Brain pericyte (primary cell): ENCODE results near the gene SAMD14.

Source experiments
- DNase-seq: peaks from one replicate; pipeline ENCODE4 v3.0.0-alpha.2; 2012; ENCODE audit warnings: low read depth, low spot score

SAMD14 gene

DNA sequence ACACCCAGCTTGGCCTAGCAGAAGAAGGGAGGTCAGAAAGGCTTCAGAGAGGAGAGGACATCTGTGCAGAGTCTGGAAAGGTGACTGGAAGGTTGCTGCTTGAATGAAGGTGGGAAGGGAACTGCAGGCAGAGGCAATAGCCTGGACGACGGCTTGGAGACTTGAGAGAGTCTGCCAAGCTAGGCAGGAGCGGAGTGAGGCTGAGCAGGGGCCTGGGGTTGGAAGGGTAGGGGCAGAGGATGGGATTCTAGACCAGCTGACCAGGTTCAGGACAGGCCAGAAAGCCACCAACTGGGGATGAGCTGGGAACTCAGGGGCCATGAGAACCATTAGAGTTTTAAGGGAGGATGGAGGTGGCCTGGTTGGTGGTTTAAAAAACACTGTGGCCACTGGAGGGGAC lies 35.5 kb upstream of the SAMD14 start:
- no peak for DNase-seq

DNA sequence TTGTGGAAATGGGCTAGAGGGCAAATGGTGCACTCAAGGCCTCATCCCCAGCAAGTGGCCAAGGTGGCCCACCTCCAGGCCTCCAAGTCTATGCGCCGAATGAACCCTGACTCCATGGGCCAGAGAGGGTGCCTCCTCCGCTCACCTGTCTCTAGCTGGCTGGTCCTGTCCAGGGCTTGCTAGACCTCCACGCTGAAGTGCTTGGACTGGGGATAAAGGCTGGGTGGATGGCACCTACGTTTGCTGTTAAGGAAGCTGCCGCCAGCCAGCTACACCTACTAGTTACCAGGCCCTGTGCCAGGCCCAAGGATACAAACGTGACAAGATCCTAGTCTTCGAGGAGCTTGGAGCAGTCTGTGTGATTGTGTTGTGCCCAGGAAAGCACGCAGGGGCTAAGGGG lies 35.1 kb upstream of the SAMD14 start:
- no peak for DNase-seq

DNA sequence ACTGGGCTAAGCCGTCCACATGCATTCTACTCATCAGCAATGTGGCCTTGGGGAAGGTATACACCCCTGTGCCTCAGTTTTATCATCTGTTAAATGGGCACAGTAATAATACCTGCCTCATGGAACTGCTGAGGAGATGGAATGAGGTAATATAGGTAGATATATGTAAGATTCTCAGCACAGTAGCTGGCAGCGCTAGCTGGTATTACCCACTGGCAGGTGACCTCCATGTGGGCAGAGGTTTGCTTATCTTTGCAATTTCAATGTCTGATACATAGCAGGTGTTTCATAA lies 34.7 kb upstream of the SAMD14 start:
- DNase-seq: no peak

DNA sequence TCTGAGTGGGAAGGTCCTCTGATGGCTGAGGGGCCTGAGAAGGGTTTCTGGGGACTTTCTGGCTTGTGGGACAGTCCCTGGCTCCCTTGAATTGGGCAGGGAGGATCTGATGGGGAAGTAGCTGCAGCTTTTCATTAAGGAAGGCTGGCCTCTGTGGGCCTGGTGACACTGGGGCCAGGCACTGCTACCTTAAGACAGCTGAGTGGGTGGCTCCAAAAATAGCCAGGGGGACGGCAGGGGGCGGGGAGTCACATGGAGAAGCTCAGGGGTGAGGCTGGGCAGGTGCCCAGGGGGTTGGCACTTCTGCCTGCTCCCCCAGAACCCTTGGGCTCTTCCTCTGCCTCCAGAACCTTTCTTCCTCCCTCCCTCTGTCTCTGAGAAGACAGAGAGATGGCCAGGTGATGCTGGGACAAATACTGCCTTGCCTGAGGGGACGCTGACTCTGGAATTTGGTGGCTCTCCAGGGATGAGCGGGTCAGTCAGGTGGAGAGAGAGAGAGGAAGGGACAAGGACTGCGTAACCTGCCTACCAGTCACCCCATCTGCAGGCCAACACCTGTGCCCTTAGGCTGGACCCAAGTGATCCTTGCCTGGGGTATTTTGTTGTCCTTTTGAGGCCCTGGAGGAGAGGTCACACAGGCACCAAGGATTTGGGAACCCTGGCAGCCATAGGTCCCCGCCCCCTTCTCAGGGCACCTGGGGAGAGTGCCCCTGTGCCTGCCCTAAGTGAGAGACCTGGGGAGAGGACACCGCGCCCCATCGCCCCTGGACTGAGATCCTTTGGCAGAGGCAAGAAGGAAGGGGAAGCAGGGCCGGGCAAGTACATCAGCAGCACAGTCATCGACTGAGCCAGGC lies 34.1 kb upstream of the SAMD14 start:
- DNase-seq: no peak

DNA sequence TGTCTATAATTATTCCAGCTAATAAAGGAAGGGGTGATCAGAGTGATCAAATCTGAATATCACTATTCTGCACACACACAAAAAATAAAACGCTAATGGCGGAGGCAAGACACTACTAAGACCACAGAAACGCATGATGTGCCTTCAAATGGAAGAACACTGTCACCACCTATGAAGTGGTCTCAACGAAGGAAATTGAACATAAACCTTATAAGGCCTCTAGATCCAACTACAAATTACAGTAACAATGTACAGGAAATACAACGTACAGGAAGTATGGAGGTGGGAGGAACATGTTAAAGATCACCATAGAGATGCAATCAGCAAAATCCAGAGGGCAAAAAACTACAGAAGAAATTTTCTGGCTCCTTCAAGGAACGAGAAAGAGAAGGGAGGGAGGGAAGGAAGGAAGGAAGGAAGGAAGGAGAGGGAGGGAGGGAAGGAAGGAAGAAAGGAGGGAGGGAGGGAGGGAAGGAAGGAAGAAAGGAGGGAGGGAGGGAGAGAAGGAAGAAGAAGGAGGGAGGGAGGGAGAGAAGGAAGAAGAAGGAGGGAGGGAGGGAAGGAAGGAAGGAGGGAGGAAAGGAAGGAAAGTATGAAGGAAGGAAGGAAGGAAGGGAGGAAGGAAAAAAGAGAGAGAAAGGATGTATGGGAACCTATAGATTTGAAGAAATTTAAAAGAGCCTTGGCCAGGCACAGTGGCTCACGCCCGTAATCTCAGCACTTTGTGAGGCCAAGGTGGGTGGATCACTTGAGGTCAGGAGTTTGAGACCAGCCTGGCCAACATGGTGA lies 32.7 kb upstream of the SAMD14 start:
- no peak for DNase-seq

DNA sequence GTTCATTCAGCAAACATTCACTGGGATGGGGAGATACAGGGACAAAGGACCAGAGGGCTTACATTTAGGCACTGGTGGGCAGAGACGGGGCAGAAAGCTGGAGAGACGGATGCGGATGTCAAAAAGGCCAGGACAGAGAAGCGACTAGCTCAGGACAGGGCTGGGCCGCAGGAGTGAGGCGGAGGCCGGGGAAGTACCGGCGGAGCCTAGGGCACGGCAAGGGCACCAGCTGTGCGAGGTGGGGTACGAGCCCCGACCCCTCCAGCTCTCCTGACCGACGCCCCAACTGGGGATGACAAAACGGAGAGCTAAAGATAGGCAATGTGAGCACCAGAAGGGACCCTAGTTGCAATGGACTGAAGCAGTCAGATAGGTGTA lies 31.9 kb upstream of the SAMD14 start:
- no peak for DNase-seq

DNA sequence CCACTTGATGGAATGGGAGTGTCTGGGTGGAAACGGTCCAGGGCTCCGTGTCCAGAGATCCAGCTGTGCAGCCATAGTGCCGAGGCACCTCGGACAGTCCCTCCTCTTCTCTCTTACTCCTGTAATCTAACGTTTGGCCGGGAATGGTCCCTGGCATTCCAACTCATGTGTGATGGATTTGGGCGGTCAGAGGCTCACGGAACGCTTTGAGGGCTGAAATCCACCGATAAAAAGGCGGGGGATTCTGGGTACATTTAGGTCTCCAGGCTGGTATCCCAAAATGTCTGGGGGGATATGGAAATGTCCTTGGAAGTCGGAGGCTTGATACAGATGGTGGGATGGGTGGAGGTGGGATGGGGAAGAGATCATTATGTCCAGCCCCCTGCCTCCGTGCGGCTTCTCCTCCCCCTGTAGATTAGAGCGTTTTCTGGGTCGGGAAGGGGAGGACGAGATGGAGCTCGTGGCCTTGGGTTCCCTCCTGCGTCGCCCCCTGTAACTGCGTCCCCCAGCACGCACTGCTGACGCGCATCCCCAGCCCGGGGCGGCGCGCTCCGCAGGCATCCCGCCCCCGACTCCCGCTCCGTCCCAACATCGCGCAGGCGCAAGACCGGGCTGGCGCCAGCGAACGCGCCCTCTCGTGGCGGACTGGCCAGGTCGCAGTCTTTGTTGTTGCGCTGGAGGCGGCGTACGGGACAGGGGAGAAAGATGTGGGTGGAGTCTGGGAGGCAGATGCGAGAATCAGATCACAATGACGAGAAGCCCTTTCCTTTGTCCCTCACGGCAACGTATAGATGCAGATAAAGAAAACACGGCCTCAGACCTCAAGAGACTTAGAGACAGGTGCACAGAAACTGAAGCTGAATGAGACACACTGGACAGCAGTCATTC lies 31.3 kb upstream of the SAMD14 start:
- peak; percentile 76 for DNase-seq

DNA sequence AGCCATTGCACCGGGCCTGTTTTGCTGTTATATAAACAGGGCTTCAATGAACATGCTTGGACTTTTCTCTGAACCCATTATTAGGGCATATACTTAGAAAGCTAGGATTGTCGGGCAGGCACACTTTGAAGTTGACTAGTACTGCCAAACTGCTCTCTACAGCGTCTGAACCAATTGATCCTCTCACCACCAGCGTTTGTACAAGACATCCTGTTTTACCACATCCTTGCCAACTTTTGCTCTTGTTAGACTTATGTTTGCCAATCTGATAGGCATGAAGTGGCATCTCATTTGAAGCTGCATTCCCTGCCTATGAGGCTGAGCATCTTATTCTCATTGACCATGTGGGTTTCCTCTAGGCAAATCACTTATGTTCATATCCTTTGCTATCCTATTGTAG lies 27.9 kb upstream of the SAMD14 start:
- DNase-seq: no peak

DNA sequence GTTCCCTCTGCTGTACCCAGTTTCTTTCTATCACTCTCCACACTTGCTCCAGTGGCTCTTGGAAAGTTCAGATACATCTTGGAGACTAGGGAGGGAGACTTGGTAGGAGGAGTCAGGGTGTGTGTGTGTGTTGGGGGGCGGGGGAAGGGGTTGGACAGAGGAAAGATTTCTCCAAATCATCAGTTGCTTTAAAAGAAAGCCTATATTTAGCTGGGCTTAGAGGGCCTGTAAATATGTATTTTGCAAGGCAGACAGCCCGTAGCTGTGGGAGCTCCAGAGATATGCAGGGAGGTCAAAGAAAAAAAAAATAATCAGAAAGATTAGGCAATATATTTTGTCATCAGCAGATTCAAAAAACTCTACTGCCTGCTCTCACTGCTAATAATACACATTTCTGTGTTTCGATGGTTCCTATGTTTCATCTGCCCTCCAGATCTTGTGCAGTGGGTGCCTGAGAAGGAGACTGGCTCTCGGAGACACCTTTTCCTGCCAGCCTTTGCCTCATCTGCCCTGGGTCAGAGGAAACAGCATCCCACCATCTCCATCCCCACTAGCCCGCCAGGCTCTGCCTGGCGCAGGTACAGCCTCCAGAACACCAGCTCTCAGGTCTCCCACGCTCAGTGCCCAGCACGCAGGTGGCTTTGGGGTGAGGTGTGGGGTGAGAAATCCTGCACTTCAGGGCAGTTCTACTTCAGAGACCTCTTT lies 25.3 kb upstream of the SAMD14 start:
- no peak for DNase-seq

DNA sequence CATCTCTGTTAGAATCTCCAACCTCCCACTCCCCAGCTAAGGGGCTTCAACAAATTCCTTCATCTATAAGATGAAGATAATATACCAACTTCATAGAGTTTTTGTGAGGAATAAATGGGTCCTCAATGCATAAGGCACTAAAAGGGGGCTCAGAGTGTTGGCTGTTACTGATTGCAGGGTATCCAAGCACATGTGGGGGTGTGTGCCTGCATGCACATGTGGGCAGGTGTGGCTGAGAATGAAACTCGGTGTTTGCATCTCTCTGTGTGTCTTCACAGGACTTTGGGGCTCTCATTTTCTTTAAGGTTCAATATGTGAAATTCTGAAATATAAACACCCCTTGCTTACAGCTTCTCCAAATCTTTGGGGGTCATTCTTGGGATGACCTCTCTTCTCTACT lies 24.6 kb upstream of the SAMD14 start:
- no peak for DNase-seq

DNA sequence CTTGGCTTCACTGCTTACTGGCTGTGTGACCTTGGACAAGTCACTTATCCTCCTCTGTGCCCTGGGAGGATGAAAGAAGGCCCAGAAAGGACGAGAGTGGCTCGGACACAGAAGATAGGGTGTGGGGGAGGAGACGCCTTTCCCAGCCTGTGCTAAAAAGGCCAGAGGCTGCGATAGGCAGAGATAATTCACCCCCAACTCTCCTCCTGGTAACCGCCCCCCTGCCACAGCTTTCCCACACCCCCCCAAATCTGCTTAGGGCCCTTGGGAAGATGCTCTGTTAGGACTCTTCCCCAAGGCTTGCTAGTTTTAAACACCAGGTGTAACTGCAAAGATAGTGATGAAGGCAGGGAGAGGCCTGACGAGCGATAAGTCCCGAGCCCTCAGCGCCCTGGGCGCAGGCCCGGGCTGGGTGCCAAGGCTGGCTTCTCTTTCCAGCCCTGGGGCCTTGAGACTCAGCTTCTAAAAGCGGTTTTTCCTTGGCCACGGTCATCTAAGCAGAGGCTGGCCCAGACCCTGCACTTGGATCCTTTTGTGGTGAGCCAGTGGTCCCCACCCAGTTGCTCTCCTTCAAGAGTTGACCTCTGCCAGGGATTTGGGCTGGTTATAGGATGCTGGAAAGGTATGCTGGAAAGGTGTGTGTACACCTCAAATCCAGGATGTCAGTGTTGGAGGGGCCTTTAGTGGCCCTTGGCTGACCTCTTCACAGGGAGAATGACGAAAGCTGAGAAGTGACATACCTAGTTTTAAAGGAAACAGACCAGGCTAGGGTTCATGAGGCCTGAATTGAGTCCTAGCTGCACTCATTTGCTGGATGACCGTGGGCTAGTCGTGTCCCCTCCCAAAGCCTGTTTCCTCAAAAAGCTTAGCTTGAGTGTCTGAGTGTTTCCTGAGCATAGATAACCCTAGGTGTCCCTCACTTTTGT lies 24.0 kb upstream of the SAMD14 start:
- no peak for DNase-seq

DNA sequence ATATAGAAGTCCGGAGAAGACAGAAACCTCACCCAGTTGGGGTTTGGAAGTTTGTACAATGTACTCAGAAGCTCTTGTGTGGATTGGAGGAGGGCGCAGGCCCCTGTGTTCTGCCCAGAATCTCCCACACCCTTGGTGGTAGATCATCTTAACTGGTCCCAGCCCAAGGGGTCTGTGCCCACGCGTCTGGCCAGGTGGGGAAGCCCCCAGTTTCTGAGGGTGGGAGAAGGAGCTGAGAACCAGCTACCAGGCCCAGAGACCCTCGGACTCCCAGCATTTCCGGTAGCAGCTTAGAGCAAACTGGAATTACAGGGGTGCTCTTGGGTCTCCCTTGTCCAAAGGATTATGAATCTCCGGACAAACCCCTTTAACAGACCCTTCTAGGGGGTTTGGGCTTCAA lies 22.8 kb upstream of the SAMD14 start:
- DNase-seq: no peak

DNA sequence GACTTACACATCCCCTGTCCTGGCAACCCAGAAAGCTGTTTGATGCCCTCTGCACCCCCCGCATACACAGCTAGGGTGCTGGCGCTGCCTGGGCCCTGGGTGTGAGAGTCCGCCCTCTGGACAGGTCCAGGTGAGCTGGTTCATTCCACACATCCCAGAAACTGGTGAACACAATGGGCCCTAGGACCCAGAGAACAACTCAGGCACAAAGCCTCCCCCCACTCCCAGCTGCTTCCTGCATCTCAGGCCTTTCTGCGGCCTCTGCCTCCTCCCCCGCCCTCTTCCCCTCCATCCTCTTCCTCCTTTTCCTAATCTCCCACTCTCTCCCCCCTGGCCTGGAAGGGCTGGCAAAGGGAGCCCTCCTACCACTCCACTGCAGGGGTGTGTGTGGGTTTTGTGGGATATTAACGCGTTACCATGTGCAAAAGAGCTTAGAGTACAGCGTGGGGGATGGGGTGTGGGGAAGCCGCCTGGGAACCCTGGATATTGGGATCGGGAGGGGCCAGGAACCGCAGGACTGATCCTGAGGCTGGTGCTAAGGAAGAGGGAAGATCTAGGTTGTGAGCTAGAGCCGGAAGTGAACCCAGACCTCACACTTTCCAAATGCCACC lies 22.1 kb upstream of the SAMD14 start:
- DNase-seq: peak; percentile 44

DNA sequence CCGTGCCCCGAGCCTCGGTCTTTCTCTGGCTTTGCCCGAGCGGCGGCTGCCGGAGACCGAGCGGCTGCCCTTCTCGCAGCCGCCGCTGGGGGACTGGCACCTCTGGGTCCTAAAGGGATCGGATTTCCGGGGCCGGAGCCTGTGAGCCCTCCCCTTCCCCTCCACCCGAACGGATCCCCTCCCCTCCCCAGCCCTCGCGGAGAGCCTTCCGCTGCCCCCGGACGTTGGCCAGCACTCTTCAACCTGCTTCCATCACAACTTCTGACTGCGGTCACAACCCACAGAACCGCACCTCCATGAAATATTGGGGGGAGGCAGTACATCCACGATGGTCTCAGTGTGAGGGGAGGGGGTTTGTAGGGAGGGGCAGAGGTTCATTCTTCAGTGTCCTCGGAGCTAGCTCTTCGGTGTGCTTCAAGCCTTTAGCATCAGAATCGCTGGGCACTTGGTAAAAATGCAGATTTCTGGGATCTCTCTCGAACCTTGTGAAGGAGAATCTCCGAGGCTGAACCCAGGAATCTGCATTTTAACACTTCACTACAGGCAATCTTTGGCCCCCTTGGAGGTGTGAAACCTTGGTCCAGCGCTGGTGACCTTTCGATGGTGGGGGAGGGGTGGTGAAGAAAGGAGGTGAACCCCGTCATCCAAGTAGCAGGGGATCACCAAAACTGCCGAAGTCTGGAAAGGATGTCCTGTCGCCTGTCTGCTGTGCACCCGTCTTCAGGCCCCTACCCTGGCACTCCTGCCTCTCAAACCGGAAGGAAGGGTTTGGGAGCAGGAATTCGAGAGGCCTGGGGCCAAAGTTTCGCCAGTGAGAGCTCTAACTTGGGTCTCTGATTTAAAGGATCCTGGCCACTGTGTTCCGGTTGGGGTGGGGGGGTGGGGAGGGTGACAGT lies 21.3 kb upstream of the SAMD14 start:
- DNase-seq: peak; percentile 68

DNA sequence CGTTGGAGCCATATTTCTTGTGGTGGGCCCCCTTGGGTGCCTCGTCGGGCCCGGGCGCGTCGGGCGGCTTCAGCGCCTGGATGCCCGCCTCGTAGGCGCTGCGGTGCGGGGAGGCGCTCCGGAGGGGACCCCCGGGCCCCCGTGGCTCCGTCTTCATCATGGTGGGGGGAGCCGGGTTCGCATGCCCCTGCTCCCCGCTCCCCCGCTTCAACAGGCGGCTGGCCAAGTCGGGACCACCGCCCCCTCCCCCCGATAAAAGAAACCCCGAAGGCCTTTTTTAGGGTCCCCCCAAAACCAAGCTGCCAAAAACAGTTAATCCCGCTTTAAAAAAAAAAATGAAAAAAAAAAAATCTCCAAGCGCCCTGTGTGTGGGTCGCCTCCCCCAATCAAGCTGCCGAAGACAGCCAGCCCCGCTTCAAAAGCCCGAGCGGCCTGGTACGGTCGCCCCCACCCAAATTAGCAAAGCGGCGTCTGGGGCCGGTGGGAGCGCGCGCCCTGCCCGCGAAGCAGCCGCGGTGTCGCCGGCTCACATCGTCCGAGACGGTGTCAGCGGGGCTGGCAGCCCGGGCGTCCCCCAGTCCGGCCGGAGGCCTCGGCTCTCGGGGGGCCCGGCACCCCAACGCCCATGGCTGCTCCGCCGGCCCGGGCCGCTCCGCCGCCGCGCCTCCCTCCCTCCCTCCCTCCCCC lies 20.5 kb upstream of the SAMD14 start, which contains the start of gene PPP1R9B:
TSS of gene PPP1R9B (minus strand) at position 324 of the 687 bp plus-strand sequence. CDS start at position 160, 164 bp downstream.
- DNase-seq: no peak

DNA sequence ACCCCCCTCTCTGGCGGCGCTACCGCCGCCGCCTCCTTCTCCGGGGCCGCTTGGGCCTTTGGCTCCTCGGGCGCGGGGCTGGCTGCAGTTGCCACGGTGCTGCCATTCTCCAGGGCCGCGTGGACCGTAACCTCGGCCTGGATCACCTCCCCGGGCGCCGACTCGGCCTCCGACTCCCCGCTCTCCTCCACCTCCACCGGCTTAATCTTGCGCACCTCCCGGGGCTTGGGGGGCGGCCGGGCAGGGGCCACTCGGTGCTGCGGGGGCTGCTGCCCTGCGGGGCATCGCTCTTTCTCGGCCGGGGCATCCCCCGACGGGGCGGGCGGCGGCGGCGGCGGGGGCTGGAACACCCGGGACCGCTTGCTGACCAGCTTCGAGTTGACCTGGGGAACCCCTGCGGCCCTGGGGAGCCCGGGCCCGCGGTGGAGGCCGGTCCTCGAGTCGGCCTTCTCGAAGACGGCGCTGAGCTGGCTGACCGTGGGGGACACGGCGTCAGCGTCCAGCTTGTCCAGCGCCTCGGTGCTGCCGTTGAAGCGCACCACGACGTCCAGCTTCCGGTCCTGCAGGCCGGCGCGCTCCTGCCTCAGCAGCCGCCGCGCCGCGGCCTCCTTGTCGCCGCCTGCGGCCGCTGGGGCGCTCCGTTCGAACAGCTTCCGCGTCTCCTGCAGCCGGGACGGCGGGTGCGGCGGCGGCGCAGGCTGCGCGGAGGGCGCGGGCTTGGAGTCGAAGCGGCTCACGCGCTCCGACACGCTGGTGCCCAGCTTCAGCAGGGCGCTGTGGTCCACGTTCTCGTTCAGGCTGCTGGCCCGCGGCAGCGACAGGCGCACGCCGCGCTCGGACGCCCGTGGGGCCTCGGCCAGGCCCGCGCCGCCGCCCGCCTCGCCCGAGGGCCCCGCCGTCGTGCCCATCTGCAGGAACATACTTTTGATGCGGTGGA lies 19.7 kb upstream of the SAMD14 start:
- no peak for DNase-seq

DNA sequence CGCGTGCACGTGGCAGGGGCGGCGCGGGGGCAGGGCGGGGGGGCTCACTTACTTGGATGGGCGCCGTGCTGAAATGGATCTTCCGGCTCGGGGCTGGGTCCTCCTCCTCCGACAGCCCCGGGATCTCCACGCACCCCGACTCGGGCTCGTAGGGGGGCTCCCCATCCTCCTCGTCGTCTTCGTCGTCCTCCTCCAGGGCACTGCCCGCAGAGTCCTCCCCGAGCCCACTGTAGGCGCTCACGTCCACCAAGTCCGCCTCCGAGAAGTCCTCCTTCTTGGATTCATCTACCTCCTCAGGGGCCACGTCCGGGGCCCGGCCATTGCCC lies 19.1 kb upstream of the SAMD14 start:
- DNase-seq: no peak
